PC-9 (cell line): ENCODE data around the gene EYA4. TPM values are rescaled to one million over a fixed set of nuclear protein-coding genes. Genes with fewer than 3 reads are reported as not detected.

Source experiments
- BruUV-seq: library from RNA; stranded (reverse); fragments of 400-500 nt; replicated peaks from 2 replicates; lab custom pipeline; 2021; lab: Mats Ljungman, UMichigan
- CTCF ChIA-PET: fragments of 300-600 bp; sonication (Branson Sonifier 250); formaldehyde crosslinking; loops from one replicate; lab custom pipeline; 2022; ENCODE audit warnings: antibody characterized with exemption; lab: Charles Lee
- POLR2A ChIA-PET: fragments of 300-600 bp; sonication (Branson Sonifier 250); formaldehyde crosslinking; loops from one replicate; lab custom pipeline; 2022; ENCODE audit warnings: antibody characterized with exemption; ENCODE audit not compliant: unreplicated experiment; lab: Charles Lee
- DNase-seq, 2 experiments: peaks; one replicate each; pipeline versions ENCODE4 v3.0.0 to v3.0.0-alpha.2; 2015 to 2022; ENCODE audit warnings: mixed read lengths in 1 of 2
- H2AFZ ChIP-seq: fragments of 200-600 bp; sonication (generic); 2 replicates; pipeline ENCODE4 v1.8.1; 2017; ENCODE audit warnings: antibody characterized with exemption
- H3F3A ChIP-seq: fragments of 200-600 bp; sonication (generic); 2 replicates; pipeline ENCODE4 v1.8.1; 2017; ENCODE audit warnings: antibody characterized with exemption, mild to moderate bottlenecking, low read depth; ENCODE audit not compliant: insufficient read depth
- H3K27ac ChIP-seq: fragments of 200-600 bp; sonication (generic); 2 replicates; pipeline ENCODE4 v1.6.1; 2016; ENCODE audit warnings: mixed run types
- H3K27me3 ChIP-seq: fragments of 200-600 bp; sonication (generic); 2 replicates; pipeline ENCODE4 v1.6.1; 2016; ENCODE audit warnings: low read depth, mixed run types; ENCODE audit not compliant: insufficient read depth
- H3K36me3 ChIP-seq: fragments of 200-600 bp; sonication (generic); 2 replicates; pipeline ENCODE4 v1.6.1; 2016; ENCODE audit warnings: low read depth, mixed run types
- H3K4me1 ChIP-seq: fragments of 200-600 bp; sonication (generic); replicated peaks from 2 replicates; pipeline ENCODE4 v1.6.1; 2016; ENCODE audit warnings: mixed run types; ENCODE audit not compliant: insufficient read depth
- H3K4me2 ChIP-seq: fragments of 200-600 bp; sonication (generic); 2 replicates; pipeline ENCODE4 v1.6.1; 2017; ENCODE audit warnings: mixed run types
- H3K4me3 ChIP-seq: fragments of 200-600 bp; sonication (generic); 2 replicates; pipeline ENCODE4 v1.6.1; 2016; ENCODE audit warnings: mixed run types
- H3K79me2 ChIP-seq: fragments of 200-600 bp; sonication (generic); 2 replicates; pipeline ENCODE4 v1.6.1; 2017; ENCODE audit warnings: low read depth, mixed run types
- H3K9me2 ChIP-seq: fragments of 200-600 bp; sonication (generic); 2 replicates; pipeline ENCODE4 v1.8.1; 2017; ENCODE audit warnings: mild to moderate bottlenecking; ENCODE audit not compliant: insufficient read depth
- H3K9me3 ChIP-seq: fragments of 200-600 bp; sonication (generic); 2 replicates; pipeline ENCODE4 v1.8.1; 2016; ENCODE audit warnings: low read depth; ENCODE audit not compliant: insufficient read depth
- H4K20me1 ChIP-seq: fragments of 200-600 bp; sonication (generic); 2 replicates; pipeline ENCODE4 v1.8.1; 2017; ENCODE audit not compliant: insufficient read depth
- EZH2 ChIP-seq: fragments of 200-600 bp; sonication (generic); IDR thresholded peaks from 2 replicates; pipeline ENCODE4 v1.8.0; 2017; ENCODE audit warnings: antibody characterized with exemption, low read depth
- intact Hi-C: fragments of 100-400 bp; cut with micrococcal nuclease; formaldehyde crosslinking; loops from one replicate; pipeline ENCODE4 v1.10.0; 2022; ENCODE audit not compliant: unreplicated experiment
- total RNA-seq: library from RNA; stranded (reverse); gene quantifications from 2 replicates; pipeline ENCODE4 v1.2.3, GENCODE V29; 2021
- TF ChIP-seq, protein P1 (sequence below): fragments of 200-600 bp; sonication (generic); conservative IDR thresholded peaks from 2 replicates; pipeline ENCODE4 v1.6.1; 2017; ENCODE audit warnings: mixed run types, antibody characterized with exemption, mild to moderate bottlenecking, moderate library complexity

The EYA4 gene
- total RNA-seq, 1 experiment from 2014 or later: 9.8 TPM

DNA sequence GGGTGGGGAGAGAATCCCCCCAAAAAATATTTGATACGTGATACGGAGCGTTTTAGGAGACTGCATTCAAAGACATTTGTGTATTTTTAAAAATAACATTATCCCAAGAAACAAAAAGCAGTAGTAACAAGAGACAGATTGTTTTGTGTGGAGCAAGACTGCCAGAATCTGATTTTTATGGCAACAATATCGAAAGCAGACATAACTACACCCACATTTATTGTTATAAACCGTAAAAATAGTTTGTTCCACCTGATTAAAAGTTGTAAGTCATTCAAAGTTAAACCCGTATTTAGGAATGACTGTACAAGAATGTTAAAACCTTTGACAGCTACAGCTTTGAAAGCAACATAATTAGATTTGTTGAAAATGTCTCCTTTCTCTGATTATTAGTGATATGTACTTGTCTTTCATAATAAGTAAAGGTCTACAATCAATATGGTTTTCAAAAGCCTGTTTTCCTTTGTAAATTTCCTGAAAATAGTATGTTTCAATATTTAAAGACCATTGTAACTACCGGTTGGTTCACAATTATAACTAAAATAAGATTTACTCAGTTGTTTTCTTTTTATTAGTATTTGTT lies 2.7 kb downstream of the EYA4 start:
- Histone ChIP-seq H3K9me3 (no peaks in the 10 kb centered on the region), H3K79me2 (no peaks in the 10 kb centered on the region), H3K4me1 (peaks cover 19% of the 10 kb centered on the region), H2AFZ (no peak overlapping the region), H3K9me2 (no peaks in the 10 kb centered on the region), H3K4me2 (peak overlapping the region; percentile 95; the same call in 1 of the 2 replicates), H3K4me3 (peak overlapping the region; percentile 1; the same call in 1 of the 2 replicates), H3K27me3 (peaks cover 26% of the 10 kb centered on the region; the same call in 1 of the 2 replicates), H3K27ac (no peak overlapping the region), H4K20me1 (no peaks in the 10 kb centered on the region), H3F3A (no peaks in the 10 kb centered on the region), H3K36me3 (no peaks in the 10 kb centered on the region)
- ChIA-PET CTCF (no interaction called here), POLR2A (no interaction called here)
- intact Hi-C loops: loop anchor here (5.0 to 10.0 kb wide), 4 partner anchors 112 to 282 kb away; no protein-coding TSS in a partner anchor
- BruUV-seq: no TSS peak
- no peak for DNase-seq
- TF ChIP-seq, protein P1, sequence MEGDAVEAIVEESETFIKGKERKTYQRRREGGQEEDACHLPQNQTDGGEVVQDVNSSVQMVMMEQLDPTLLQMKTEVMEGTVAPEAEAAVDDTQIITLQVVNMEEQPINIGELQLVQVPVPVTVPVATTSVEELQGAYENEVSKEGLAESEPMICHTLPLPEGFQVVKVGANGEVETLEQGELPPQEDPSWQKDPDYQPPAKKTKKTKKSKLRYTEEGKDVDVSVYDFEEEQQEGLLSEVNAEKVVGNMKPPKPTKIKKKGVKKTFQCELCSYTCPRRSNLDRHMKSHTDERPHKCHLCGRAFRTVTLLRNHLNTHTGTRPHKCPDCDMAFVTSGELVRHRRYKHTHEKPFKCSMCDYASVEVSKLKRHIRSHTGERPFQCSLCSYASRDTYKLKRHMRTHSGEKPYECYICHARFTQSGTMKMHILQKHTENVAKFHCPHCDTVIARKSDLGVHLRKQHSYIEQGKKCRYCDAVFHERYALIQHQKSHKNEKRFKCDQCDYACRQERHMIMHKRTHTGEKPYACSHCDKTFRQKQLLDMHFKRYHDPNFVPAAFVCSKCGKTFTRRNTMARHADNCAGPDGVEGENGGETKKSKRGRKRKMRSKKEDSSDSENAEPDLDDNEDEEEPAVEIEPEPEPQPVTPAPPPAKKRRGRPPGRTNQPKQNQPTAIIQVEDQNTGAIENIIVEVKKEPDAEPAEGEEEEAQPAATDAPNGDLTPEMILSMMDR: no peak
- no peak for TF ChIP-seq EZH2

- H3K27ac ChIP-seq: no peak overlapping the region
Measured at GRCh38 chr6:133244519-133244918, 3.4 kb downstream of the EYA4 start.

DNA sequence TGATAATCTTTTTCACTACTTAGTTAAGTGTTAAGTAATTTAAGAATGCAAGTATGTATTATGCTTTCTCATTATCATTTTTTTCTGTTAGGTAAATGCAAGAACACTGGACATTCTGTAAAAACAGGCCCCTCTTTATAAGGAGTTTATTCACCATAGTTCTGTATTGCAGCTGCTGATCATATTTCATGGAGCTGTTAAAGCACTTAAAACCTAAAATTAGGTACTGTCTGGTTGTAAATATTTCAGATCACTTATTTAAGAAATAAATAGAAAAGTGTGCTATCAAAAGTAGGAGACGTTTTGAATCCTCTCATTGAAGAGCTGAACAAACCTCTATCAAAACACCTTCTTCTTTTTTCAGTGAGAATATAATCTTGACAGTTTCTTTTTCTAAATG lies 3.9 kb downstream of the EYA4 start:
- H3F3A ChIP-seq: no peaks in the 10 kb centered on the region
- H3K27me3 ChIP-seq: peaks cover 25% of the 10 kb centered on the region; the same call in 1 of the 2 replicates
- H3K36me3 ChIP-seq: no peaks in the 10 kb centered on the region
- no peak for TF ChIP-seq EZH2
- TF ChIP-seq, protein P1: no peak
- H3K4me1 ChIP-seq: peaks cover 13% of the 10 kb centered on the region; the same call in 1 of the 2 replicates
- H4K20me1 ChIP-seq: no peaks in the 10 kb centered on the region
- CTCF ChIA-PET: no interaction called here
- BruUV-seq: no TSS peak
- H3K9me2 ChIP-seq: no peaks in the 10 kb centered on the region
- no peak for DNase-seq
- POLR2A ChIA-PET: no interaction called here
- H2AFZ ChIP-seq: no peak overlapping the region
- no peak overlapping the region for H3K4me3 ChIP-seq
- H3K27ac ChIP-seq: no peak overlapping the region
- no peak overlapping the region for H3K4me2 ChIP-seq
- intact Hi-C loops: loop anchor here (10.0 kb wide), 1 partner anchor 180 kb away; no protein-coding TSS in a partner anchor
- H3K9me3 ChIP-seq: no peaks in the 10 kb centered on the region
- no peaks in the 10 kb centered on the region for H3K79me2 ChIP-seq

More at GRCh38 chr6:133244519-133244918, 3.4 kb downstream of the EYA4 start:
- H3K27me3 ChIP-seq: peaks cover 26% of the 10 kb centered on the region; the same call in 1 of the 2 replicates
- DNase-seq: no peak
- intact Hi-C loops: loop anchor here (5.0 to 10.0 kb wide), 4 partner anchors 112 to 282 kb away; no protein-coding TSS in a partner anchor
- H3K9me2 ChIP-seq: no peaks in the 10 kb centered on the region
- POLR2A ChIA-PET: no interaction called here
- no peak overlapping the region for H2AFZ ChIP-seq
- no peak overlapping the region for H3K4me3 ChIP-seq
- BruUV-seq: no TSS peak
- H3K9me3 ChIP-seq: no peaks in the 10 kb centered on the region
- H3K4me2 ChIP-seq: no peak overlapping the region
- TF ChIP-seq, protein P1: no peak
- no peak for TF ChIP-seq EZH2
- no peaks in the 10 kb centered on the region for H3F3A ChIP-seq
- H3K36me3 ChIP-seq: no peaks in the 10 kb centered on the region
- CTCF ChIA-PET: no interaction called here
- no peaks in the 10 kb centered on the region for H3K79me2 ChIP-seq
- H3K4me1 ChIP-seq: peaks cover 18% of the 10 kb centered on the region
- no peaks in the 10 kb centered on the region for H4K20me1 ChIP-seq
